ENCODE data around the gene TEF. TPM values are rescaled to one million over a fixed set of nuclear protein-coding genes. Genes with fewer than 3 reads are reported as not detected.

TEF gene
- total RNA-seq, 1 experiment from 2014 or later: 2.2 TPM

DNA sequence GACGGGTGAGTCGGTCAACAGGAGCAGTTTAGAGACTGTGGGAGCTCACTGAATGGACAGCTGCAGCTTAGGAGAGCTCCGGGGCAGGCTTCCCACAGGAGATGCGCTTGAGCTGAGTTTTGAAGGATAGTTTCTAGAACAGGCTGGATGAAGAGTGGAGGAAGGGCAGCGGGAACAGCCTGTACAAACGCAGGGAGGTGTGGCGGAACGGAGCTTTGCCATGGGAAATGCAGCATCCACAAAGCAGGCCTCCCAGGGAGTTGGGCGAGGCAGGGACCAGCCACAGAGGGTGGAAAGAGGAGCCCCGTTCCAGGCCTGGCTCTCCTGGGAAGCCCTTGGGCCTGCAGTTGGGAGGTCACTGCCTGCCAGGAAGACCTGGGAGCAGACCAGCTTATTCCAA, 26.8 kb upstream of the TEF start:
- no peak for DNase-seq (ENCODE audit: low read depth)

DNA sequence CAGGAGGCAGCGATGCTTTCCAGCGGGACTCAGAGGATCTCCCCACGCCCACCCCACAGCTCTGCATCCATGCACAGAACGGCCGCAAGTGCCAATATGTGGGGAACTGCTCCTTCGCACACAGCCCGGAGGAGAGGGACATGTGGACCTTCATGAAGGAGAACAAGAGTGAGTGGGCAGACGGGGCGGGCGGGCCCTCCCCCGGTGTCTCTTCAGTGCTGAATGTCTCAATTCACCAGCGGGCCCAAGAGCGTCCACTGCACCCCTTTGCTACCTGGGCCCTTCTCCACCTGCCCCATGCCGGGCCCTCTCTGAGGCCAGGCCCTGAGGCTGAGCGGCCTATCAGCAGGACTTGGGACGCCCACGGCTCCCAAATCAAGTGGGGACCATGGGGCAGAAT, 25.8 kb upstream of the TEF start:
- DNase-seq (ENCODE audit: low read depth): no peak

DNA sequence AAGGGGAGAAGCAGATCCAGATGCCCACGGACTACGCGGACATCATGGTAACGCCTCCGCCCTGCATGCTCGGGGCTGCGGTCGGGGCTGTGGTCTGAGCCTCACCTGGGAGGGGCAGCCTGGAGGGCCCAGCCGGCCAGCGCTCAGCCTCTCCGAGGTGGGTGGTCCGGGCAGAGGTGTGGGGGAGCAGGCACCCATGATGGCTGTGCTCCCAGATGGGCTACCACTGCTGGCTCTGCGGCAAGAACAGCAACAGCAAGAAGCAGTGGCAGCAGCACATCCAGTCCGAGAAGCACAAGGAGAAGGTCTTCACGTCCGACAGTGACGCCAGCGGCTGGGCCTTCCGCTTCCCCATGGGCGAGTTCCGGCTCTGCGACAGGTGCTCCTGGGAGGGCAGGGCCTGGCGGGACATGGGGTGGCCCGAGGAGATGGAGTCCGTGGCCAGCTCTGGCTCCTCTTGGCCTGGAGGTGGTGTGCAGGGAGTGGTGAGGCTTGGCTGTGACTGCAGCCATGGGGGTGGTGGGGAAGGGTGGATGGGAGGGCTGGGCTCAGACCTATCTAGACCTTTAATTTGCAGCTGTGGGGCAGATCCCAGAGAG, 25.2 kb upstream of the TEF start:
- DNase-seq (ENCODE audit: low read depth): no peak

DNA sequence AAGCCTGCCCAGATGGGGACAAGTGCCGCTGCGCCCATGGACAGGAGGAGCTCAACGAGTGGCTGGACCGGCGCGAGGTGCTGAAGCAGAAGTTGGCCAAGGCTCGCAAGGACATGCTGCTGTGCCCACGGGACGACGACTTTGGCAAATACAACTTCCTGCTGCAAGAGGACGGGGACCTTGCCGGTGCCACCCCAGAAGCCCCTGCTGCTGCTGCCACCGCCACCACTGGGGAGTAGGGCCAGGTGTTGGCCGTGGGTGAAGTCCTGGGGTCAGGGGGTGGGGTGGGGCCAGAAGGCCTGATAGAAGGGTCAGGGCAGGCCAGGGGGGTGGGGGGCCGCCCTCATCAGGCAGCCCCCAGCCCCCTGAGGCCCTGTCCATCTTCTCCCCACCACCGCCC, 24.6 kb upstream of the TEF start:
- DNase-seq (ENCODE audit: low read depth): no peak

- DNase-seq (ENCODE audit: low read depth): no peak
These were observed 22.8 kb upstream of the TEF start for GRCh38 chr22:41358927-41359326.

- no peak for DNase-seq (ENCODE audit: low read depth)
These were observed 22.4 kb upstream of the TEF start for GRCh38 chr22:41359376-41359775.

DNA sequence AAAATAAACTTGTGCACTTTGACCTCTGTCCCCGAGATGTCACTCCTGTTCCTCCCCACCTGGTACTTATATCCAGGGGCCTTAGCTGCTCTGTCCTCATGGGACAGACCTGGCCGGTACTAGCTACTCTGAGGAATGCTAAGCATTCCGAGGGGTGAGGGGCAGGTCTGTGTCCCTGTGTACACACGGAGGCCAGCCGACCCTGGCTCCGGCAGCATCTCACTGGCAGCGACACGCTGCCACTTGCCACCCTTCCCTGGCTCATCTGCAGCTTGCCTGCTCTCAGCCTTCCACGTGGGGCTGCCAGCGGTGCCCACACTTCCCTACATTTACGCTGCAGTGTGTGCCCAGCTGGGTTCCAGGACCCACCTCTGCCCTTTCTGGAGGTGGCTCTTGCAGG, 21.6 kb upstream of the TEF start:
- DNase-seq (ENCODE audit: low read depth): no peak

- peak; percentile 54 for DNase-seq (ENCODE audit: low read depth)
These were observed 19.9 kb upstream of the TEF start for GRCh38 chr22:41361716-41362310.

GRCh38 chr22:41362615-41363014, 19.1 kb upstream of the TEF start:
- DNase-seq (ENCODE audit: low read depth): no peak

- DNase-seq (ENCODE audit: low read depth): no peak
These were observed 17.5 kb upstream of the TEF start for GRCh38 chr22:41364233-41364632.

GRCh38 chr22:41364955-41365354, 16.8 kb upstream of the TEF start:
- no peak for DNase-seq (ENCODE audit: low read depth)

DNA sequence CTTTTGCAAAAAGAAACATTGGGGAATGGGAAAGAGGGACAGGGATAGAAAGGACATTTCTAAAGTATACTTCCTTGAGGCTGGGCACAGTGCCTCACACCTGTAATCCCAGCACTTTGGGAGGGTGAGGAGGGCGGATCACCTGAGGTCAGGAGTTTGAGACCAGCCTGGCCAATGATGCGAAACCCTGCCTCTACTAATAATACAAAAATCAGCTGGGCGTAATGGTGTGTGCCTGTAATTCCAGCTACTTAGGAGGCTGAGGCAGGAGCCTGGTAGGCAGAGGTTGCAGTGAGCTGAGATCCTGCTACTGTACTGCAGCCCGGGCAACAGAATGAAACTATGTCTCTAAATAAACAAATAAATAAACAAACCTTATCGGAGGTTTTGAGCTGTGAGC, 16.3 kb upstream of the TEF start:
- DNase-seq (ENCODE audit: low read depth): no peak

- no peak for DNase-seq (ENCODE audit: low read depth)
These were observed 15.3 kb upstream of the TEF start for GRCh38 chr22:41366323-41367029.

DNA sequence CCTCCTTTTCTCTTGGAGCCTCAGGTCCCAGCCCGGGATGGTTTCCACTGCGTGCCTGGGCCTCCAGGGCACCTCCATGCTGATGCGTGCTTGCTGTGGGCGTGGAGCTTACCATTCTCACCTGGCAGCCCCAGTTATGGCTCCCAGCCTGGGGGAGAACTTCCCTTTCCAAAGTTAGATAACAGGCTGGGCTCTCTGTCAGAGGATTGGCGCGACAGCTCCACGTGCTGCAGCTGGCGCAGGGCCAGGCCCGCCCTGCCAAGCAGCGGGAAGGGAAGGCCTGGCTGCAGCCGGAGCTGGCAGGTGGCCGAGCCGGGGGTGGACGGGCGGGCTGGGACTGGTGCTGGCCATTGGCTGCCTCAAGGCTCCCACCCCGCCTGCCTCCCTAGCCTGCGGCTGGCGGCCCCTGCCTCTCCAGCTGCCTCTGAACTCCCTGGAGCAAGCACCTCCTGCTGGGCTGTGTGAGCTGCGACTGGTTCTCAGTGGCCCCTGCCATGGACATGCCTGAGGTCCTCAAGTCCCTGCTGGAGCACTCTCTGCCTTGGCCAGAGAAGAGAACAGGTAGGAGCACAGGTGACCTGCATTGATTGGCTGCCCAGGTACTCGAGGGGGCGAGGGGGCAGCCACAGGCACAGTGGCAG, 14.6 kb upstream of the TEF start:
- DNase-seq (ENCODE audit: low read depth): peak; percentile 96

- no peak for DNase-seq (ENCODE audit: low read depth)
These were observed 13.8 kb upstream of the TEF start for GRCh38 chr22:41367680-41368542.

DNA sequence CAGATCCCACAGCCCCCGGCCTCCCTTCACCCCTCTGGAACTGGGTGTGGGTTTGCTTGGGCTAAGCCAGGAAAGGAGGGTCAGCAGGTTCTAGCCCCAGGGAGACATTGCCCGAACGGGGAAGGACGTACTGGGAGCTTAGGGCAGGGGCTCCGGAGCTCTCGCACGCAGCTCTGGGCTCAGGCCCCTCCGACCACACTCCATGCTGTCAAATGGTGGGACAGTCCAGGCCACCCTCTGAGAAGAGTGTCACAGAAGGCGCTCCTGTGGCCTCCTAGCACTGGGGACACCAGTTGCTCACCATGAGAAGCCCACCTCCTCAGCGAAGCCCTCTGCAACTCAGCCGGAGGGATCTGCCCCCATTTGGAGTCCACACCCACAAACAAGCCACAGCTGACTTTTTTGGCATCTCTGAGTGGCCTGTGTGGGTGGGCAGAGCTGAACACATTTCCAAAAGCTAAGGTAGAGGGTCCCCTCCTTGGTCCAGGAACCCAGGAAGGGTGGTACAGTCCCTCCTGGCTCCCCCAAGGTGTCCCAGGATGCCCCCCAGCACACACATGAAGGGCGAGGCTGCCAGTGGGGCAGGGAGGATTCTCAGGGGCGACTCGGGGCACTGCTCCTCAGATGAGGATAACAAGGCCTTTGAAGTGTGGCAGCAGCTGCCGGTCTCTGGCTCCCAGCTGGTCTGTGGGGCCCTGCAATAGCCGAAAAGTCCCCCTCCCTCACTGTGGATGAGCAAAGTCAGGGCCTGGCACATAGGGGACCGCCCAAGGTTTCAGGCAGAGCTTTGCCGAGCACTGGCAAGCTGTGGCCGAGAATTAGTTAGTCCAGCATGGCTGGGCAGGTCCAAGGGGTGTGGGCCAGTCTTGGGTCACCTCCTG, 13.0 kb upstream of the TEF start:
- no peak for DNase-seq (ENCODE audit: low read depth)

- no peak for DNase-seq (ENCODE audit: low read depth)
These were observed 12.4 kb upstream of the TEF start for GRCh38 chr22:41369424-41369745.

- DNase-seq (ENCODE audit: low read depth): no peak
These were observed 11.9 kb upstream of the TEF start for GRCh38 chr22:41369837-41370236.

DNA sequence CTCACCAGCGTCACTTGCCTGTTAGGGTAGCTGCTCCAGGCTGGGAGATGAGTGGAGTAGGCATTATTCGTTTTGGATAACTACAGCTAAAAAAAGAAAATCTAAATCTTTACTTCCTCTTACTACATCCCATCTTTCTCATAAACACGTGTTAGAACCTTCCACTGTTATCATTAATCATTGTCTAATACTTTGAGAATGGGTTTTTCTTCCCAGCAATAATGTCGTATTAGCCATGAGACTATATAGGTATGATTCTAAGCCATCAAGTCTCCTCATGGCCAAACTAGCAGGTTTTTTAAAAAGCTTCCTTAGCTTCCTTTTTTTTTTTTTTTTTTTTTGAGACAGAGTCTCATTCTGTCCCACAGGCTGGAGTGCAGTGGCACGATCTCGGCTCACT, 3.9 kb upstream of the TEF start:
- no peak for DNase-seq (ENCODE audit: low read depth)

- peak; percentile 68 for DNase-seq (ENCODE audit: low read depth)
These were observed 781 bp upstream of the TEF start for GRCh38 chr22:41380993-41381328.

- DNase-seq (ENCODE audit: low read depth): peak; percentile 35
These were observed 396 bp downstream of the TEF start for GRCh38 chr22:41382098-41382578.

Measured in Daoy (cell line).